Spleen (tissue), 11 donors: Measurements from ENCODE around the gene BAZ1B. TPM values are rescaled to one million over a fixed set of nuclear protein-coding genes. Genes with fewer than 3 reads are reported as not detected.
A peak's percentile ranks its signal among the peaks of the same experiment; 100 is the strongest.

ENCODE experiments used
- DNase-seq: peaks from one replicate; pipeline ENCODE4 v3.0.0-alpha.2; 2020
- H3K27ac ChIP-seq, 8 donors: fragments of 200-600 bp; sonication (generic) in 7 of 8; 1 replicate in 4 of 8; 2 replicates in 4 of 8; pipeline versions ENCODE4 v1.5.0 to v1.8.0; 2016 to 2021; ENCODE audit warnings: inconsistent platforms in 4 of 8, mild to moderate bottlenecking in 4 of 8, moderate library complexity in 1 of 8
- H3K27me3 ChIP-seq, 7 donors: fragments of 200-600 bp; sonication (generic) in 6 of 7; replicated peaks in 1 of 7; 1 replicate in 4 of 7; 2 replicates in 3 of 7; pipeline versions ENCODE4 v1.5.0 to v1.8.0; 2016 to 2021; ENCODE audit warnings: inconsistent platforms in 3 of 7, mild to moderate bottlenecking in 1 of 7
- H3K36me3 ChIP-seq, 6 donors: fragments of 200-600 bp; sonication (generic) in 5 of 6; 1 replicate in 4 of 6; 2 replicates in 2 of 6; pipeline versions ENCODE4 v1.5.0 to v1.8.0; 2016 to 2021; ENCODE audit warnings: inconsistent platforms in 2 of 6
- H3K4me1 ChIP-seq, 6 donors: fragments of 200-600 bp; sonication (generic) in 5 of 6; 1 replicate in 3 of 6; 2 replicates in 3 of 6; pipeline versions ENCODE4 v1.5.0 to v1.8.0; 2016 to 2021; ENCODE audit warnings: inconsistent platforms in 3 of 6
- H3K4me3 ChIP-seq, 8 donors: fragments of 200-600 bp; sonication (generic) in 7 of 8; 1 replicate in 4 of 8; 2 replicates in 4 of 8; pipeline versions ENCODE4 v1.5.0 to v1.8.0; 2016 to 2021; ENCODE audit warnings: inconsistent platforms in 4 of 8, mild to moderate bottlenecking in 4 of 8, moderate library complexity in 2 of 8
- H3K9me3 ChIP-seq, 8 donors: fragments of 200-600 bp; sonication (generic) in 7 of 8; 1 replicate in 4 of 8; 2 replicates in 4 of 8; pipeline versions ENCODE4 v1.5.0 to v1.8.0; 2016 to 2021; ENCODE audit warnings: inconsistent platforms in 4 of 8
- POLR2A ChIP-seq, 3 donors: fragments of 450-650 bp; IDR thresholded peaks; one replicate each; pipeline ENCODE4 v1.5.1; 2017; ENCODE audit warnings: antibody characterized with exemption in 3 of 3, mild to moderate bottlenecking in 1 of 3
- POLR2AphosphoS5 ChIP-seq, 3 donors: sonication (generic); formaldehyde crosslinking; IDR thresholded peaks; one replicate each; pipeline ENCODE4 v1.5.1; 2017; ENCODE audit warnings: antibody characterized with exemption in 3 of 3
- WGBS, 5 donors: extraction: QIAGEN DNeasy Blood & Tissue Kit in 3 of 5; methylation state at CpG; one replicate each; pipeline versions ENCODE4 v1.1.5 to v1.1.7; 2013 to 2018; 5-methylcytosine and 5-hydroxymethylcytosine counted together
- intact Hi-C: fragments of 100-400 bp; cut with DNase I; formaldehyde crosslinking; loops from one replicate; pipeline ENCODE4 v1.15.0; 2023; ENCODE audit warnings: low total_unique reads
- polyA plus RNA-seq, 3 donors: library from polyadenylated mRNA; stranded (reverse); fragments of 200-250 nt; gene quantifications; one replicate each; pipeline ENCODE4 v1.2.1, GENCODE V29; 2013
- total RNA-seq, 7 donors: library from RNA; depleted of rRNA in 3 of 7; stranded (reverse); fragments of >200 nt in 3 of 7; fragmentation: NEBNext Ultra II Directional in 4 of 7; extraction: Animal tissue kit (Norgen Biotek cat#: 25700) in 4 of 7; gene quantifications; one replicate each; pipeline versions ENCODE4 v1.1.0 to v1.2.1, GENCODE V29; 2016 to 2021
- TF ChIP-seq, protein P1 (sequence below), 11 experiments: fragments of 200-600 bp in 7 of 11; fragments of 450-650 bp in 4 of 11; sonication (generic) in 4 of 11; IDR thresholded peaks in 8 of 11; conservative IDR thresholded peaks in 3 of 11; 1 replicate in 7 of 11; 2 replicates in 4 of 11; pipeline versions ENCODE4 v1.4.0 to v1.8.0; 2016 to 2021; ENCODE audit warnings: antibody characterized with exemption in 11 of 11, inconsistent platforms in 4 of 11, mild to moderate bottlenecking in 1 of 11
- donor health status: healthy with polysubstance abuse.
- donor health status: DM: no; HTN: no; CAD: no; lungs with moderate emphysema.
- donor health status: DM: no; HTN: no; CAD: no.
- donor health status: Bipolar disorder and iron deficiency.
- donor health status: healthy.
- donor health status: DM: no; HTN: no; CAD: no.
- donor health status: DM: yes; HTN: yes; CAD: no.

BAZ1B gene
- total and polyA plus RNA-seq, 10 donors: 9.2 to 61.4 (median 54.9) TPM

DNA sequence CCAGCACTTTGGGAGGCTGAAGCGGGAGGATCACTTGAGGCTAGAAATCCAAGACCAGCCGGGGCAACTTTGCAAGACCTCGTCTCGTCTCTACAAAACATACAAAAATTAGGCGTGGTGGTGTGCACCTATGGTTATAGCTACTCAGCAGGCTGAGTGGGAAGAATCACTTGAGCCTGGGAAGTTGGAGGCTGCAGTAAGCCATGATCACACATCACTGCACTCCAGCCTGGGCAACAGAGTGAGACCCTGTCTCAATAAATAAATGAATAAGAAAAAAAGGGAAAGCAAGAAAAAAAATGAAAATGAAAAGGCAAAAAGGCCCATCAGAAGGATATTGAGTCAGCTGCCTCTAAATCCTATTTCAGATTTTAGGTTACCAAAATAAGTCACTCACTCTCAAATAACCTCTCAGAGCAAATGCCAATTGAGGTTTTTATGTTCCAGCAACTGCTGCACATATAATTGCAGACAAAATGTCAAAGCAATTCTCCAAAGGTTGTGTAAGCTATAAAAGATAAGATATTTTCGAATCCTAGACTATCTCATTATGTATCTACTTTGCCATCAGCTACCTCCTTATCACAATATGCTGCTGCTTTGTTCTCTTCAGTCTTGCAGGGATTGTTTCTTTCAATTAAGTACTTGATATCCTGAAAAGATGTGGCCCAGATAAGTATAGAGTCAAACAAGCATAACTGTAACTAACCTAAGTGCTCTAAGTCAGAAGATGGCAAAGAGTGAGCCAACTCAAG lies 4.7 kb downstream of the BAZ1B start:
- 88 to 92% (median 90%) methylated on average over 6 of the region's 6 CpGs for WGBS, 5 donors
- DNase-seq: peak; percentile 13
- Histone ChIP-seq H3K27ac (no peak overlapping the region), H3K36me3 (peaks cover 0 to 61% (median 35%) of the 10 kb centered on the region in 6 donors), H3K9me3 (no peaks in the 10 kb centered on the region), H3K4me1 (peaks cover 37 to 91% (median 62%) of the 10 kb centered on the region in 6 donors), H3K27me3 (no peaks in the 10 kb centered on the region), H3K4me3 (no peak overlapping the region)
- TF ChIP-seq, protein P1, sequence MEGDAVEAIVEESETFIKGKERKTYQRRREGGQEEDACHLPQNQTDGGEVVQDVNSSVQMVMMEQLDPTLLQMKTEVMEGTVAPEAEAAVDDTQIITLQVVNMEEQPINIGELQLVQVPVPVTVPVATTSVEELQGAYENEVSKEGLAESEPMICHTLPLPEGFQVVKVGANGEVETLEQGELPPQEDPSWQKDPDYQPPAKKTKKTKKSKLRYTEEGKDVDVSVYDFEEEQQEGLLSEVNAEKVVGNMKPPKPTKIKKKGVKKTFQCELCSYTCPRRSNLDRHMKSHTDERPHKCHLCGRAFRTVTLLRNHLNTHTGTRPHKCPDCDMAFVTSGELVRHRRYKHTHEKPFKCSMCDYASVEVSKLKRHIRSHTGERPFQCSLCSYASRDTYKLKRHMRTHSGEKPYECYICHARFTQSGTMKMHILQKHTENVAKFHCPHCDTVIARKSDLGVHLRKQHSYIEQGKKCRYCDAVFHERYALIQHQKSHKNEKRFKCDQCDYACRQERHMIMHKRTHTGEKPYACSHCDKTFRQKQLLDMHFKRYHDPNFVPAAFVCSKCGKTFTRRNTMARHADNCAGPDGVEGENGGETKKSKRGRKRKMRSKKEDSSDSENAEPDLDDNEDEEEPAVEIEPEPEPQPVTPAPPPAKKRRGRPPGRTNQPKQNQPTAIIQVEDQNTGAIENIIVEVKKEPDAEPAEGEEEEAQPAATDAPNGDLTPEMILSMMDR (IDR thresholded peaks at IDR 0.05 in 8 of 11, conservative IDR thresholded peaks at IDR 0.05 in 3 of 11): no peak
- TF ChIP-seq POLR2AphosphoS5 (IDR thresholded peaks at IDR 0.05) (no peak), POLR2A (IDR thresholded peaks at IDR 0.05) (no peak)
- intact Hi-C loops: no loop called here

DNA sequence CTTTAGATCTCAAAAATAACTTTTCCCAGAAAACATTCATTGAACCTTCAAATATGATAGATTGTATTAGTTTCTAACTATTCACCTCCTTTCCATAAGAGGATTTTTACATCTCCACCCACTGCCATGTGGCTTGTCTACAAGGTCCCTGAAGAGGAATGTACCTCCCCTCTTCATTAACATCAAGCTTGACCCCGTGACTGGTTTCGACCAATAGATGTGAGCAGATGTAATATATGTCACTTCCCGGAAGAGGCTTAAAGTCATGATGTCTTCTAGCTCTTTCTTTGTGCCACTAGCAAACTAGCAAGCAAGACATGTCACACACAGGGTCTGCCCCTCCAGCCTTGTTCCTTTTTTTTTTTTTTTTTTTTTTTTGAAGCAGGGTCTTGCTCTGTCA lies 6.9 kb downstream of the BAZ1B start:
- Histone ChIP-seq H3K4me3 (no peak overlapping the region), H3K9me3 (no peaks in the 10 kb centered on the region), H3K4me1 (peaks cover 27 to 92% (median 50%) of the 10 kb centered on the region in 6 donors), H3K27me3 (no peaks in the 10 kb centered on the region), H3K36me3 (peaks cover 0 to 84% (median 48%) of the 10 kb centered on the region in 6 donors), H3K27ac (no peak overlapping the region)
- DNase-seq: peak; percentile 1
- TF ChIP-seq POLR2A (IDR thresholded peaks at IDR 0.05) (no peak), POLR2AphosphoS5 (IDR thresholded peaks at IDR 0.05) (no peak)
- TF ChIP-seq, protein P1 (IDR thresholded peaks at IDR 0.05 in 8 of 11, conservative IDR thresholded peaks at IDR 0.05 in 3 of 11): no peak
- intact Hi-C loops: no loop called here
- WGBS, 5 donors: 86 to 94% (median 91%) methylated on average over 3 of the region's 3 CpGs

DNA sequence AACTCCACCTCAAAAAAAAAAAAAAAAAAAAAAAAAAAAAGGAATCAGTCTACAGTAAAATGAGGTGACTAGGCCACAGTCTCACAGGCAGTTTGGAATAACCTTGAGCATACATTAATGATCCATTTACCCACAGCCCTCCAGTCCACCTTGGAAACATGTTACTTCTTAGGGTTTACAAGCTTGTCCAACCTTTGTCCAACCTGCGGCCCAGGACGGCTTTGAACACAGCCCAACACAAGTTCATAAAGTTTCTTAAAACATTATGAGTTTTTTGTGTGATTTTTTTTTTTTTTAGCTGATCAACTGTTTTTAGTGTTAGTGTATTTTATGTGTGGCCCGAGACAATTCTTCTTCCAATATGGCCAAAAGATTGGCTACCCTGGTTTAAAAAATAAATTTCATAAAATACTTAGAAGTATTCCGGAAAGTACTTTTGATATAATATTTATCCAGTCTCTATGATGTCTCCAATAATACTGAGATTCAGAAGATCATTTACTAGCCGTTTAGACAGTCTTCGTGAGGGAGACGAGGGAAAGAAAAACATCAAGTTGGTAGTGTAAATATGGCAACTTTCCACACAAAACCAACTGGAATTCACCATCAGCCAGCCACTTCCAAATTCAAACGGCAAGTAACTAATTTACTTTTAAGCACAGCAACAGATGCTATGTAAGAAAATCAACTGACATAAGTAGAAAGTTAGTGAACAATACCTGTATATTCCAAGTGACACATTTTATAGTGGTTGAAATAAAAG lies 9.9 kb downstream of the BAZ1B start:
- no peaks in the 10 kb centered on the region for H3K9me3 ChIP-seq
- peaks cover 0 to 100% (median 77%) of the 10 kb centered on the region in 6 donors for H3K36me3 ChIP-seq
- 82 to 90% (median 89%) methylated on average over 8 of the region's 8 CpGs for WGBS, 5 donors
- H3K4me1 ChIP-seq: peaks cover 2 to 64% (median 22%) of the 10 kb centered on the region in 6 donors
- H3K27ac ChIP-seq: no peak overlapping the region
- no peak for TF ChIP-seq POLR2AphosphoS5 (IDR thresholded peaks at IDR 0.05)
- TF ChIP-seq POLR2A (IDR thresholded peaks at IDR 0.05): no peak
- TF ChIP-seq, protein P1 (IDR thresholded peaks at IDR 0.05 in 8 of 11, conservative IDR thresholded peaks at IDR 0.05 in 3 of 11): no peak
- no peak for DNase-seq
- intact Hi-C loops: no loop called here
- H3K4me3 ChIP-seq: no peak overlapping the region
- H3K27me3 ChIP-seq: no peaks in the 10 kb centered on the region

DNA sequence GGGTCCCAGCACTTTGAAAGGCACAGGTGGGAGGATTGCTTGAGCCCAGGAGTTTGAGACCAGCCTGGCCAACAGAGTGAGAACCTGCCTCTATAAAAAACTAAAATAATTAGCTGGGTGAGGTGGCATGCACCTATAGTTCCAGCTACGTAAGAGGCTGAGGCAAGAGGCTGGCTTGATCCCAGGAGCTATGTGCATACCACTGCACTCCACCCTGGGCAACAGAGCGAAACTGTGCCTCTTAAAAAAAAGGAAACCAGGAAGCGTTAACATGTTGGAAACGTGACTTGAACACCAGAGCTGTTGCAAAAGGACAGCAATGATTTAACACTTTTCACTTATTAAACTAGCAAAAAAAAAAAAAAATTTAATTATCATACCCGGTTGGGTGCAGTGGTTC lies 12.6 kb downstream of the BAZ1B start:
- no peak for DNase-seq
- TF ChIP-seq POLR2AphosphoS5 (IDR thresholded peaks at IDR 0.05): no peak
- TF ChIP-seq POLR2A (IDR thresholded peaks at IDR 0.05): no peak
- TF ChIP-seq, protein P1 (IDR thresholded peaks at IDR 0.05 in 8 of 11, conservative IDR thresholded peaks at IDR 0.05 in 3 of 11): no peak
- Histone ChIP-seq H3K27ac (no peak overlapping the region), H3K27me3 (no peaks in the 10 kb centered on the region), H3K9me3 (no peaks in the 10 kb centered on the region), H3K4me3 (no peak overlapping the region), H3K36me3 (peaks cover 3 to 100% (median 83%) of the 10 kb centered on the region in 6 donors), H3K4me1 (peaks cover 0 to 37% (median 13%) of the 10 kb centered on the region in 6 donors)
- intact Hi-C loops: no loop called here
- 75 to 85% (median 76%) methylated on average over 5 of the region's 5 CpGs for WGBS, 5 donors
